ENCODE results near the gene OMP. TPM values are rescaled to one million over a fixed set of nuclear protein-coding genes. Genes with fewer than 3 reads are reported as not detected.
A peak's percentile ranks its signal among the peaks of the same experiment; 100 is the strongest.

The OMP gene
- total RNA-seq, 3 donors from 2014 or later = not detected

GRCh38 chr11:77091146-77091940 lies 11.3 kb upstream of the OMP start:
- DNase-seq (ENCODE audit: low spot score in 2 of 2) = peak; percentile 58 to 84
- H3K27me3 ChIP-seq = no peaks in the 10 kb centered on the region
- intact Hi-C loops (cut with DNase I; ENCODE audit: low total_unique reads) = no loop called here
- H3K4me1 ChIP-seq = no peaks in the 10 kb centered on the region
- H3K36me3 ChIP-seq = no peaks in the 10 kb centered on the region
- no peak overlapping the region for H3K27ac ChIP-seq
- TF ChIP-seq POLR2AphosphoS5 (IDR thresholded peaks at IDR 0.05) (peak in 1 of 3 donors; percentile 13), CTCF (IDR thresholded peaks at IDR 0.05) (peak; percentile 88 to 92 (median 91)), POLR2A (IDR thresholded peaks at IDR 0.05) (no peak)
- no peak overlapping the region for H3K4me3 ChIP-seq
- H3K9me3 ChIP-seq = no peaks in the 10 kb centered on the region

- no peak for TF ChIP-seq POLR2A (IDR thresholded peaks at IDR 0.05)
- TF ChIP-seq POLR2AphosphoS5 (IDR thresholded peaks at IDR 0.05) = no peak
- TF ChIP-seq CTCF (IDR thresholded peaks at IDR 0.05) = no peak
- Histone ChIP-seq H3K27ac (no peak overlapping the region), H3K9me3 (no peaks in the 10 kb centered on the region)
Observed at GRCh38 chr11:77092382-77092781, 10.3 kb upstream of the OMP start.

GRCh38 chr11:77093056-77093891 lies 9.4 kb upstream of the OMP start:
- intact Hi-C loops (cut with DNase I; ENCODE audit: low total_unique reads) = no loop called here
- no peak overlapping the region for H3K4me3 ChIP-seq
- no peaks in the 10 kb centered on the region for H3K9me3 ChIP-seq
- TF ChIP-seq CTCF (IDR thresholded peaks at IDR 0.05) = no peak
- no peak for TF ChIP-seq POLR2A (IDR thresholded peaks at IDR 0.05)
- no peak for TF ChIP-seq POLR2AphosphoS5 (IDR thresholded peaks at IDR 0.05)
- H3K36me3 ChIP-seq = no peaks in the 10 kb centered on the region
- H3K27ac ChIP-seq = no peak overlapping the region
- no peaks in the 10 kb centered on the region for H3K4me1 ChIP-seq
- DNase-seq (ENCODE audit: low spot score in 2 of 2) = no peak
- H3K27me3 ChIP-seq = no peaks in the 10 kb centered on the region

More at GRCh38 chr11:77092382-77092781, 10.3 kb upstream of the OMP start:
- DNase-seq (ENCODE audit: low spot score in 2 of 2) = no peak
- Histone ChIP-seq H3K4me3 (no peak overlapping the region), H3K27me3 (no peaks in the 10 kb centered on the region), H3K36me3 (no peaks in the 10 kb centered on the region), H3K4me1 (no peaks in the 10 kb centered on the region)
- intact Hi-C loops (cut with DNase I; ENCODE audit: low total_unique reads) = no loop called here

- no peak for DNase-seq (ENCODE audit: low spot score in 2 of 2)
- TF ChIP-seq POLR2A (IDR thresholded peaks at IDR 0.05) (no peak), POLR2AphosphoS5 (IDR thresholded peaks at IDR 0.05) (no peak), CTCF (IDR thresholded peaks at IDR 0.05) (no peak)
- intact Hi-C loops (cut with DNase I; ENCODE audit: low total_unique reads) = no loop called here
- no peak overlapping the region for H3K4me3 ChIP-seq
- no peaks in the 10 kb centered on the region for H3K36me3 ChIP-seq
- no peaks in the 10 kb centered on the region for H3K27me3 ChIP-seq
- H3K9me3 ChIP-seq = no peaks in the 10 kb centered on the region
- no peak overlapping the region for H3K27ac ChIP-seq
- H3K4me1 ChIP-seq = no peaks in the 10 kb centered on the region
Observed at GRCh38 chr11:77093987-77094840, 8.4 kb upstream of the OMP start.
